ENCODE measurements around the gene RFX2.

The RFX2 gene

DNA sequence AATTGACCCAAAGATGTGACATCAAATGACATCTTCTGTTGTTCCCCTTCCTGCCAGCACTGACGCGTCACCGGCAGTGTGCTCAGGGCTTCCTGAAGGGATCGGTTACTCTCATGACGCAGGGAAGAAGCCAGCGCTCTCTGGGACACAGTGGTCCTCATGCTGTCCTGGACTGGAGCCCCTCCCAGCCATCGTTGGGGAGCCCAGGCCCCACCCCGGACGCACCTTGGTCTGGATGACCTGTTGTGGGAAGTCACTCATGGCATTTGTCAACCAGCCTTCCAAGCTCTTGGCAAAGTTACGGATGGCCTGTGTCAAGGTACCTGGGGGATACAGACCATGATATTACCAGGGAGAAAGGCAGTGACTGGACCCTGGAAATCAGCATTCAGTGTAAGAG, 106.3 kb downstream of the RFX2 start:
- in situ Hi-C loops (cut with MboI; ENCODE audit: low pct_unique_long_range_greater_than_20kb, low sequenced_read_pairs): no loop called here
- DNase-seq: no peak

DNA sequence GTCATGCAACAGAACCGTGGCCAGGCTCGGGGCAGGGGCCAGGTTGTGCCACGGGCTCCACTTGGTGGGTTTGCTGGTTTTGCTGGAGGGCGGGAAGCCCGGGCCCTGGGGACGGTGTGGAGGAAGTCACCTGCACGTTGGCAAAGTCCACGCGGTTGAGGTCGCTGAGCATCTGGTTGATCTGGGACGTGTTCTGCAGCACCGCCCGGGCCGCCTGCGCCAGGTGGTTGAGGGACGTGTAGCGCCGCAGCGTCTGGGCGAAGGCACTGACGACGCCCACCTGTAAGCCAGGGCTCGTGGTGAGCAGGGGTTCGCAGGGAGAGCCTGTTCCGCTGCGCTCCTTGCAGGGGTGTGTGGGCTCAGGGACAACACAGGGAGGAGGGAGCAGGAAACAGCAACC, 107.7 kb downstream of the RFX2 start:
- no peak for DNase-seq
- in situ Hi-C loops (cut with MboI; ENCODE audit: low pct_unique_long_range_greater_than_20kb, low sequenced_read_pairs): no loop called here

DNA sequence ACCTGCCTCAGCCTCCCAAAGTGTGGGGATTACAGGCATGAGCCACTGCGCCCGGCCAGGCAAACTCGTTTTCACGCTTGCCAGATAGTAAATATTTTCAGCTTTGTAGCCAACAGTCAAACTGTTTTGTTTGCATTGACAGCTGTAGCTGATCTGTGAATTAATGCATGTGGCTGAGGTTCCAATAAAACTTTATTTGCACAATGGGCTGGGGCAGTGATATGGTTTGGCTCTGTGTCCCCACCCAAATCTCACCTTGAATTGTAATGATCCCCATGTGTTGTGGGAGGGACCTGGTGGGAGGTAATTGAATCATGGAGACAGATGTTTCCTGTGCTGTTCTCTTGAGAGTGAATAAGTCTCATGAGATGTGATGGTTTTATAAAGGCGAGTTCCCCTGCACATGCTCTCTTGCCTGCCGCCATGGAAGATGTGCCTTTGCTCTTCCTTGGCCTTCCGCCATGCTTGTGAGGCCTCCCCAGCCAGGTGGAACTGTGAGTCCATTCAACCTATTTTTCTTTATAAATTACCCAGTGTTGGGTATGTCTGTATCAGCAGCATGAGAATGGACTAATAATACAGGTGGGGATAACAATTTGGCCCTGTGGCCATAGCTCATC, 110.0 kb downstream of the RFX2 start:
- DNase-seq: no peak
- in situ Hi-C loops (cut with MboI; ENCODE audit: low pct_unique_long_range_greater_than_20kb, low sequenced_read_pairs): no loop called here

DNA sequence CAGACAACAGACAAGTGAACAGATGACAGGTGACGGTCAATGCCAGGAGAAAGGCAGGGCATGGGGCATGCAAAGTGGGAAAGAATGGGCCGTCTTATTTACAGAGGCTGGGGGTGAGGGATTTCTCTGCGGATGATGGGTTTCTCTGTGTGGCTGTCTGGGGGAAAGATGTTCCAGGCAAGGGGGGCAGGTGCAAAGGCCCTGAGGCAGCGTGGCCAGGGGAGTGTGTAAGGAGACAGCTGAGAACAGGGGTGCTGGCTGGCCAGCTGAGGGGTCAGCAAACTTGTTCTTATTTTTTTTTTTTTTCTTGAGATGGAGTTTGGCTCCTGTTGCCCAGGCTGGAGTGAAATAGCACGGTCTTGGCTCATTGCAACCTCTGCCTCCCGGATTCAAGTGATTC, 110.6 kb downstream of the RFX2 start:
- in situ Hi-C loops (cut with MboI; ENCODE audit: low pct_unique_long_range_greater_than_20kb, low sequenced_read_pairs): no loop called here
- no peak for DNase-seq

DNA sequence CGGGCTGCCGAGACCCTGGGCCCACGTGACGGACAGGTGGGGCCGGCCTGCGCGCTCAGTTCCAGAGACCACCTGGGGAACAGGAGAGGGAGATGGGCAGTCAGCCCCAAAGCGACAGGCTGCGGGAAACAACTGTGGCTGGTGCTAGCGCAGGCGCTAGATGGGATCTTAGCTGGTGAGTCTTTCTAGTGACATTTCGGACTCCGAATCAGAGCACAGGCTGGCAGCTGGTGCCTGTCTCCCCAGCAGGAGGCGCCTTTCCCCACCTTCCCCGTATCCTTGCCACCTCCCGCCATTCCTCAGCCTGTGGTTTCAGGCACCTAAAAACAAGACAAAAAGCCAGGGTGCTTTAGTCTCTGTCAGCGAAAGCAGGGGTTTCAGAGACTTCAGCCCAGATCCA, 112.9 kb downstream of the RFX2 start:
- no peak for DNase-seq
- in situ Hi-C loops (cut with MboI; ENCODE audit: low pct_unique_long_range_greater_than_20kb, low sequenced_read_pairs): no loop called here

DNA sequence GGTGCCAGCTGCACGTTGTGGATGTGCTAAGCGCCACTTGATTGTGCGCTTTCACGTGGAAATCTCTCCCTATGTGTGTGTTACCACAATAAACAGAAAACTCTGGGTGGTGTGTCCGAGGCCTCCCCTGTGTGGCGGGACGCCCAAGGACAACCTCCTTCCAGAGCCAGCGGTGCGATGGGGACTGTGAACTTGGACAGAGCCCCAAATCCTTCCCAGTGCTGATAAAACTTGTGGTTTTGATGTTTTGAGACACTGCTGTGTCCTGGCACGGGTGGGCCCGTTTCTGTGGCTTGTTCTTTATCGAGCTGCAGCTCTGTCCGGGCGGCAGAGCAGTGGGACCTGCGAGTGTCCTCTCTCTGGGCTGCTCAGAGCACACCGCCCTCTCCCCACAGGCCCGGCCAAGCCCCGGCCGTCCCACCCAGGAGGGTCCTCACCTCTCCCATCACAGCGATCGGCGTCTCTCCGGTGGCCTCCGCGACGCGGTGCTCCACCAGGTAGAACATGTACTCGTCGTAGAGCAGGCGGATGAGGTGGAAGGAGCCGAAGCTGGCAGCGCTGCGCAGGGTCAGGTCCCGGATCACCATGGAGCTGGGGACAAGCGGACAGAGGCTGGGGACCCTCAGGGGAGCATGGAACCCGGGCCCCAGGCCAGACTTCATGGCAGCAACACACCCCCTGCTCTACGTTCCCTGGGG, 113.5 kb downstream of the RFX2 start:
- DNase-seq: no peak
- in situ Hi-C loops (cut with MboI; ENCODE audit: low pct_unique_long_range_greater_than_20kb, low sequenced_read_pairs): no loop called here

DNA sequence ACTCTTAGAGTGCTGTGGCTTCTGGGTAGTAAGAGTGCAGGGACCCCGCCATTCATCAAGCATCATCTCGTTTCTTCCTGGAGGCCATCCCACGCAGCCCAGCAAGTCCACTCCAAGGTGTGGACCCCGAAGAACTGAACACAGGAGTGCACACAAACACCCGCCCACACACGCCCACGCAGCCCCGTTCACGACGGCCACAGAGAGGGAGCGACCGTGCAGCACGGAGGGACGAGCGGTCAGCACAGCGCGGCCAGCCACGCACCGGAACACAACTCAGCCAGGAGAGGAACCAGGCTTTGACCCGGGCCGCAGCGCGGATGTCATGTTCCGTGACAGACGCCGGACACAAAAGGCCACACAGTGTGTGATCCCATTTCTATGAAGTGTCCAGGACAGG, 114.2 kb downstream of the RFX2 start:
- DNase-seq: no peak
- in situ Hi-C loops (cut with MboI; ENCODE audit: low pct_unique_long_range_greater_than_20kb, low sequenced_read_pairs): no loop called here

DNA sequence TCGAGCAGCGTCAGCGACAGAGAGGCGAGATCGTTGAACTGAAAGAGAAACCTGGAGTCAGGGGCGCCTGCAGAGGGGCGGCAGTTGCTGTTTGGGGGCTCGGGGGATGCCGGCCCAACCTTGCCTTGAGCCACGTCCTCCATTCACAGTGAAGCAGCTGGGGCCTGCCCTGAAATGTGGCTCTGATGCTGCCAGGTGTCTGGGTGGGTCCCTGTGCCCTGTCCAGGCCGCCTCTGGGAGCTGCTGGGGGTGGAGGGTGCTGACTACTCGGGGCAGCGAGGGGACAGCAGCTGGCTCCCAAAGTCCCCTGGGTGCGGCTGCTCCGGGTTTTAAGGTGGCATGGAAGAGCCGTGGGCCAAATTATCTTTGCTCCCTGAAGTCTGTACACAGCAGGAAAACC, 114.7 kb downstream of the RFX2 start:
- DNase-seq: no peak
- in situ Hi-C loops (cut with MboI; ENCODE audit: low pct_unique_long_range_greater_than_20kb, low sequenced_read_pairs): no loop called here

DNA sequence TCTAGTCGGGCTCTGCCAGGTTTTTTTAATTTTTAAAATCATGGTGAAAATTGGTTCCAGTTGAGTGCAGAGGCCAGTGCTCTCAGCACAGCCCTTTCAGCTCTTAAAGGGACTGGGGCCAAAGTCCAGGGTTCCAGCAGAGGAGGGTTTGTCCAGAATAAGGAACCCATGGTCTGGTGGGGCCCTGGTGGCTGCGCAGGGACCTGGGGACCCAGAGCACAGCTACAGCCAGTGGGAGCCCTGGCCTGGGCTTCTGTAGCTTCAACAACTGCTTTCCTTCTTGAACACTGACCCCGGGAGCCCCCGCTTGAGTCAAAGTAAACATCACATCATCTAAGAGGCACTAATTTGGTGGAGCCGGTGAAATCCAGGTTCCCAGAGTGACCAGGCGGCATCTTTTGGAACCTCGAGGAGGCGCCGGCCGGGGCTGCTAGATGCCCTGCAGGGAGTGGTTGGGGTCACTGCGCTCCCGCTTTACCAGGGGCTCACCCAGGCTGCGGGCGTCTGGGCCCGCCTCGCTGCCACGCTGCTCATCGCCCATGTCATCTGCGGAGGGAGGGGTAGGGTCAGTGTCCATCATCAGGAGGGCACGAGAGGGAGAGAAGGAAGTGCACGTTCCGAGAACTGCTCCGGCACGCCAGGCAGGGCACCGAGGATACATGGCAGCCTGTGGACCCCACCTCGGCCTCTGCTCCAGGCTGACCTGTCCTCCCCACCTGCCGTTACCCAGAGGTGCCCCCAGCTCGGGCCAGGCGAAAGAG, 115.7 kb downstream of the RFX2 start:
- in situ Hi-C loops (cut with MboI; ENCODE audit: low pct_unique_long_range_greater_than_20kb, low sequenced_read_pairs): no loop called here
- no peak for DNase-seq

DNA sequence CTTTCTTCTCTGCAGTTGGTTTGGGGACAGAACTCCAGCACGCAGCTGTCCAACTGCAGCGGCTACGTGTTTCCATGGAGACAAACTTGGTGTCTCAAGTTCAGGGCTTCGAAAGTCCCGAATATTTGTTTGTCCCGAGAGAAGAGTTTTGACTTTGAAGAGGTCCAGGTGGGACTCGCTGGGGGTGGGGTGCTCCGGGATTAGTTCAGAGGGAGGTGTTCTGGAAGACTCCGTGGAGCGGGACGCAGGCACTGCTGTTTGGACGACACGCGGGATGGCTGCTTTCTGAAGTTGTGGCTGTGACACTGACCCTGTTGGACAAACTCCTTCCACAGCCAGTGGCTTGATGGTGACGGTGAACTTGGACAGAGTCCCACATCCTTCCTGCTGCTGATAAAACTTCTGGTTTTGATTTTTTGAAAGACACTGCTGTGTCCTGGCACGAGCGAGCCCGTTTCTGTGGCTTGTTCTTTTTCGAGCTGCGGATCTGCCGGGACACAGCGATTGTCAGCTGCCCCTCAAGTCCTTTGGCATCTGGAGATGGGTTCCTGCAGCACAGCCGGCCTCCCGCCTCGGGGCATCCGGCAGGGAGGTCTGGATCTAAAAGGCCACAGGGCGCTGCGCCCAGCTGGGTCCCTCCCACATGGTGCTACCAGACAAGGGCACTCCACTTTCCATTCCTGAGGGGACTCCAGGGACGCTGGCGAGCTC, 116.5 kb downstream of the RFX2 start:
- in situ Hi-C loops (cut with MboI; ENCODE audit: low pct_unique_long_range_greater_than_20kb, low sequenced_read_pairs): no loop called here
- no peak for DNase-seq

DNA sequence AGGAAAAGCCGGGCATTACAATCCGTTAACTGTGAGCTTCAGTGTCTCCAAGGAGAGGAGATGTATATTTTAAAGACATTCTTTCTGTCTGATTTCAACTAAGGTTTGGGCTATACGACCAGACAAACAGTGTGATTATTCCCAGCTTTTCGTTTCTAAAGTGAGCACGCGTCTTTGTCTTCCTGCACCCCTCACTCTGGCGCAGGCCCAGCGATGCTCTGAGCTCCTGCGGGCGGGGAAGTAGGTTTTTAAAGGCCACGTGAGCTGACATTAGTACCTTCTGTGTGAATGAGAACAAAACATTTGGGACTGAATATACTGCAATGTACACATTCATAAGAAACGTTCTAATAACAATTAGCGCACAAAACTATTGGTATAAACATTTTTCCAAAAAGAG, 117.1 kb downstream of the RFX2 start:
- in situ Hi-C loops (cut with MboI; ENCODE audit: low pct_unique_long_range_greater_than_20kb, low sequenced_read_pairs): no loop called here
- no peak for DNase-seq

DNA sequence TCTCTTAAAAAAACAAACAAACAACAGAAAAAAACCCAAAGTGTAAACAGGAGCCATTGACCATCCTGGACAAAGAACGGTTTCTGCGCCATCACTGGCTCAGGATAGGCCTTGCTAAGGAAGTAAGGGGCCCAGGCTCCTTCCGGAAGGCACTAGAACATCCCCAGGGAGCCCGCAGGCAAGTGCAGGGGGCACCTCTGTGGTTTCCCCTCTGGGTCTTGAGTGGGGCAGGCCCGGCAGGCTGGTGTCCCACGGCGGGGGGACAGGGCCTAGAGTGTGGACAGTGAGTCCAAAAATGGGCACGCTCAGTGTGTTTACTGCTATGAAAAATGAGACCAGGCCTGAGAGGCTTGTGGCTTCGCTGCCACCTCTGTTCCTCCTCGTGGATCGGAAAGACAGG, 117.5 kb downstream of the RFX2 start:
- DNase-seq: no peak
- in situ Hi-C loops (cut with MboI; ENCODE audit: low pct_unique_long_range_greater_than_20kb, low sequenced_read_pairs): no loop called here

DNA sequence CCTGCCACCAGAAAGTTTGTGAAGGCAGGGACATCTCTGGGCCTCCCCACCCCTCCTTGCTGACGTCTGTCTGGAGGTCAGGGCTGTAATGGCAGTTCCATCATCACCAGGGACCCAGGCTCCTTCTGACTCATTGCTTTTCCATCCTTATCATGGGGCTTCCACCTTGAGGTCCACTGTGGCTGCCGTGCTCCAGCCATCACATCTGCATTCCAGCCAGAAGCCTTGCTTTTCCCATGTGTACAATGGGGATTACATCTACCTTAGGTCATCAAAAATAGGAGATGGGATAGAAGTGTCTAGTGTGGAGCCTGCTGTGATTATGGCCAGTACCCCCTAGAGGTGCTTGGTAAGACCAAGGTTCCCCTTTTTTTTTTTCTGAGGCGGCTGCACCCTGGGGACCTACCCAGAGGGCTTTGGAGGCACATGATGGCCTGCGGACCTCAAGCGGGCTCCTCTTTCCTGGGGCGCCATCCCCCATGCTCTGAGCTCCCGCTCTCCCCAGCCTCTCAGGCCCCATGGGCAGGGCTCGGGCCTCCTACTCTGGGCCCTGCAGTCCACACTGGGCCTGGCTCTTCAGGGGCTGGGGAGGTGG, 119.0 kb downstream of the RFX2 start:
- in situ Hi-C loops (cut with MboI; ENCODE audit: low pct_unique_long_range_greater_than_20kb, low sequenced_read_pairs): no loop called here
- DNase-seq: no peak

DNA sequence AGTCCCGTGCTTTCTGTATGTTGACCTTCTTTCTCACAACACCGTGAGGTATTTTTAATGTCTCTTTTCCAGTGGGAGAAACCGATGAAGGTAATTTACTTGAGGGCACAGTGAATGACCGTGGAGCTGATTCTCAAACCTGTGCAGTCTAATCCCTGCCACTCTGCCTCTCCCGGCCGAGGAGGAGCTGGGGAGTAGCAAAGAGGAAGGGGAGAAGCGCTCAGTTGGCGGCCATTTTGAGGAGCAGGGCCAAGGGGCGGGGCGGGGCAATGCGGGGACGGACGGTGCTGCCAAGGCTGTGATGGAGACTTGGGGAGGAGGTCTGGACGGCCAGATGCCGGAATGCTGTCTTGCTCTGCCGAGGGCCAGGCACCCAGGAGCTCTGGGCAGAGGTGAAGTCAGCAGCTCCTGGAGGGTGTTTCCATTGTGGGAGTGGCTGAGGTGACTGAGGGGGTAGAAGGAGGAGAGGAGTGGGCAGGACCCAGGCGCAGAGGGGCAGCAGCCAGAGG, 120.0 kb downstream of the RFX2 start:
- in situ Hi-C loops (cut with MboI; ENCODE audit: low pct_unique_long_range_greater_than_20kb, low sequenced_read_pairs): no loop called here

DNA sequence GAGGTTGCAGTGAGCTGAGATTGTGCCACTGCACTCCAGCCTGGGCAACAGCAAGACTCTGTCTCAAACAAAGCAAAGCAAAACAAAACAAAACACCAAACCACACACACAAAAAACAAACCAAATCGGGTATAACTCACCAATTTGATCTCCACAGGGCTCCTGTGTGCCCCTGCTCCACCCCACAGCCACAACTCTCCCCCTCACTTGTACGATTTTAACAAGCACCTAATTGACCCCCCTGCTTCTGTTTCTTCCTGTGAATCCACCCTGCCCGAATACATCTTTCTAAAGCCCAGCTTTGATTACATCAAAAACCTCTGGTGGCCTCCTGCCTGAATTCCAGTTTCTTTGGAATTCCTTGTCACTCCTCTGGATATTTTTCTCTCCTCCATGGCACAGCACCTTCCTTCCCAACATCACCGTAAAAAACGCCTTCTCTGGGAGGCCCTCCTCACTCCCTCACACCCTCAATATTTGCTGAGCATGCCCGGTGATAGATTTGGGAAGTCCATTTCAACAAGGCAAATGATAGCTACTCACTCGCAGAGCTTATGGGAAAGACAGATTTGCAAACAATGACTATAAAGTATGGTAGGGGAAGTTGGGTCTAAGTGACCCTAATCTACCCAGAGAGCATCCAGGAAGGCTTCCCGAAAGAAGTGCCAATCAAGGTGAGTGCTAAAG, 120.8 kb downstream of the RFX2 start:
- in situ Hi-C loops (cut with MboI; ENCODE audit: low pct_unique_long_range_greater_than_20kb, low sequenced_read_pairs): no loop called here
- DNase-seq: no peak

More for the DNA sequence above, 120.0 kb downstream of the RFX2 start:
- no peak for DNase-seq

DNA sequence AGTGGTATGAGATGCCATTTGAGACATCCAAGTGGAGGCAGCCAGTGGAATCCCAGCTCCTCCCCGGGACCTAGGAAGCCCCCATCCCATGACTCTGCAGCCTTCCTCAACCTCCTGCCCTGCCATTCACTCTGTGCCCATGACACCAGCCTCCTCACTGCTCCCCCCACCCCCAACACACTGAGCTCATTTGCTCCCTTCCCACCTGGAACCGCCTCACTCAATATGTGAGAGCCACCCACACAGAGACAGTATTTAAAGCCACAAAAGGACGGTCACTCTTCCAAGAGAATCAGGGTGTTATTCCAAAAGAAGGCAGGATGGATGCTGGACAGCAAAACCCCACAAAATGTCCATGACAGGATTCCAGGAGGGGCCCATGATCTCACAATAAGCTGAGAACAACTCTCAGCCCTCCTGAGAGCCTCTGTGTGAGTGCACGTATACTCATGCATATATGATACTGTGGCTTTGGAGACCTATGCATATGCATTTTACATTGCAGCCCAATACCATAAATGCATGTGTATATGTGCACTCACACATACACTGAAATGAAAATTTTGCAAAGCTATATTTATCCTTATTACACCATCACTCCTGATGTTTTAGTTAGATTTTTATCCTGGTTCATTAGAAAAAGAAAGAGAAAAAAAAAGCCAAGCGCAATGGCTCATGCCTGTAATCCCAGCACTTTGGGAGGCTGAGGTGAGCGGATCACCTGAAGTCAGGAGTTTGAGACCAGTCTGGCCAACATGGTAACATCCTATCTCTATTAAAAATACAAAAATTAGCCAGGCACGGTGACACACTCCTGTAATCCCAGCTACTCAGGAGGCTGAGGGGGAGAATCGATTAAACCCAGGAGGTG, 121.5 kb downstream of the RFX2 start:
- no peak for DNase-seq
- in situ Hi-C loops (cut with MboI; ENCODE audit: low pct_unique_long_range_greater_than_20kb, low sequenced_read_pairs): no loop called here

DNA sequence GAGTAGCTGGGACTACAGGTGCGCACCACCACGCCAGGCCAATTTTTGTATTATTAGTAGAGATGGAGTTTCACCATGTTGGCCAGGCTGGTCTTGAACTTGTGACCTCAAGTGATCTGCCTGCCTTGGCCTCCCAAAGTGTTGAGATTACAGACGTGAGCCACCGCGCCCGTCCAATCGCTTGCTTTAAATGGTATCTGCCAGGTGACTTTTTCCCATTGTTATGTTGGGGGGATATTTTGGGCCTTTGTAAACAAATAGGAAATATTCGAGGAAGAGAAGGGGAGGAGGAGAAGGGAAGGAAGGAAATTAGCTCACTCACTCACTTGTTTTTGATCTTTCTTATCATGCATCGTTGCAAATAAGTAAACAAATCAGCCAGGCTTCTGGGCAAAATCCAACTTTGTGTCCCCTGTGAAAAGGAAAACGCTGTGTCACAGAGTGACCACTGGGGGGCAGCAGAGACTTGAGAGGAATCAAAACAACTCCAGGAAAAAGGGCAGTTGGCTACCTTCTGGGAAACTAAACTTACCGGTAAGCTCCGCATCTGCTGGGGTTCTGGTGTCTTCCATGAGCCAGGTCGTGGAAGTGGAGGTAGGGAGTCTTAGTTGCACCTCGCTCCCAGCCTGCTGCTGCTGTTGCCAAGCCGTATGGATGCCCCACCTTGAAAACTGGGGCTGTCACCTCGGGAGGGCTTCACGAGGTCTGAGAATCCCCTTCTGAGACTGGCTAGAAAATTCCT, 123.1 kb downstream of the RFX2 start:
- DNase-seq: peak; percentile 82

More for the DNA sequence above, 123.1 kb downstream of the RFX2 start:
- in situ Hi-C loops (cut with MboI; ENCODE audit: low pct_unique_long_range_greater_than_20kb, low sequenced_read_pairs): no loop called here

Data from KBM-7 (cell line).